Measurements from ENCODE around the gene ATOH1. TPM values are rescaled to one million over a fixed set of nuclear protein-coding genes. Genes with fewer than 3 reads are reported as not detected.

ATOH1 gene
- total RNA-seq, 4 donors from 2014 or later, result under 0.01 TPM; not detected in 3

GRCh38 chr4:93835929-93836328 is 7.4 kb downstream of the ATOH1 start:
- intact Hi-C loops (cut with DNase I; ENCODE audit: low total_unique reads), result no loop called here
- H3K9me3 ChIP-seq, result no peaks in the 10 kb centered on the region
- no peaks in the 10 kb centered on the region for H3K36me3 ChIP-seq
- no peaks in the 10 kb centered on the region for H3K4me1 ChIP-seq
- H3K4me3 ChIP-seq, result no peak overlapping the region
- no peak overlapping the region for H3K27ac ChIP-seq
- no peak for DNase-seq
- H3K27me3 ChIP-seq, result peaks cover 0 to 36% of the 10 kb centered on the region in 2 donors
- TF ChIP-seq POLR2A (IDR thresholded peaks at IDR 0.05) (no peak), CTCF (IDR thresholded peaks at IDR 0.05) (no peak)

GRCh38 chr4:93839704-93840103 is 11.2 kb downstream of the ATOH1 start:
- no peak for DNase-seq
- Histone ChIP-seq H3K27ac (no peak overlapping the region), H3K9me3 (no peaks in the 10 kb centered on the region), H3K36me3 (no peaks in the 10 kb centered on the region), H3K4me1 (no peaks in the 10 kb centered on the region), H3K27me3 (no peaks in the 10 kb centered on the region), H3K4me3 (no peak overlapping the region)
- no peak for TF ChIP-seq POLR2A (IDR thresholded peaks at IDR 0.05)
- no peak for TF ChIP-seq CTCF (IDR thresholded peaks at IDR 0.05)
- intact Hi-C loops (cut with DNase I; ENCODE audit: low total_unique reads), result no loop called here

- Histone ChIP-seq H3K4me1 (no peaks in the 10 kb centered on the region), H3K4me3 (no peak overlapping the region), H3K27ac (no peak overlapping the region), H3K9me3 (no peaks in the 10 kb centered on the region), H3K27me3 (no peaks in the 10 kb centered on the region), H3K36me3 (no peaks in the 10 kb centered on the region)
- no peak for DNase-seq
- intact Hi-C loops (cut with DNase I; ENCODE audit: low total_unique reads), result no loop called here
- no peak for TF ChIP-seq POLR2A (IDR thresholded peaks at IDR 0.05)
- no peak for TF ChIP-seq CTCF (IDR thresholded peaks at IDR 0.05)
These were observed 13.3 kb downstream of the ATOH1 start for GRCh38 chr4:93841803-93842345.

GRCh38 chr4:93842601-93843252 is 14.2 kb downstream of the ATOH1 start:
- TF ChIP-seq POLR2A (IDR thresholded peaks at IDR 0.05) (no peak), CTCF (IDR thresholded peaks at IDR 0.05) (no peak)
- intact Hi-C loops (cut with DNase I; ENCODE audit: low total_unique reads), result no loop called here
- Histone ChIP-seq H3K9me3 (no peaks in the 10 kb centered on the region), H3K4me3 (no peak overlapping the region), H3K27ac (no peak overlapping the region), H3K4me1 (no peaks in the 10 kb centered on the region), H3K27me3 (no peaks in the 10 kb centered on the region), H3K36me3 (no peaks in the 10 kb centered on the region)
- no peak for DNase-seq

GRCh38 chr4:93843772-93844171 is 15.2 kb downstream of the ATOH1 start:
- intact Hi-C loops (cut with DNase I; ENCODE audit: low total_unique reads), result no loop called here
- no peak overlapping the region for H3K4me3 ChIP-seq
- TF ChIP-seq POLR2A (IDR thresholded peaks at IDR 0.05) (no peak), CTCF (IDR thresholded peaks at IDR 0.05) (no peak)

More at GRCh38 chr4:93843772-93844171, 15.2 kb downstream of the ATOH1 start:
- H3K4me1 ChIP-seq, result no peaks in the 10 kb centered on the region
- no peaks in the 10 kb centered on the region for H3K27me3 ChIP-seq
- no peak overlapping the region for H3K27ac ChIP-seq
- no peak for DNase-seq
- no peaks in the 10 kb centered on the region for H3K9me3 ChIP-seq
- no peaks in the 10 kb centered on the region for H3K36me3 ChIP-seq

All from uterus (tissue), 4 donors.